ENCODE measurements around the gene ZNF219. TPM values are rescaled to one million over a fixed set of nuclear protein-coding genes. Genes with fewer than 3 reads are reported as not detected.

Gene ZNF219
- total and polyA plus RNA-seq, 2 of the 13 experiments (the other 11 are each of a cell fraction or from before 2014, with no cell fraction given) = 34.5 to 36.6 TPM

GRCh38 chr14:21104448-21105060, 6.1 kb upstream of the ZNF219 start (continued):
- TF ChIP-seq ZNF710 (CRISPR knock-in tag; IDR thresholded peaks at IDR 0.05; ENCODE audit: borderline replicate concordance) (no peak; the same call in 1 of the 2 replicates), FOXC1 (CRISPR knock-in tag; IDR thresholded peaks at IDR 0.05; ENCODE audit: borderline replicate concordance) (no peak; the same call in 1 of the 2 replicates), ETV5 (CRISPR knock-in tag; IDR thresholded peaks at IDR 0.05; ENCODE audit: borderline replicate concordance) (no peak), ZNF234 (CRISPR knock-in tag; conservative IDR thresholded peaks at IDR 0.05) (peak; percentile 30; the same call in 1 of the 2 replicates), GMEB2 (CRISPR knock-in tag; IDR thresholded peaks at IDR 0.05; ENCODE audit: low read depth) (no peak; the same call in 1 of the 2 replicates), STAT5B (CRISPR knock-in tag; IDR thresholded peaks at IDR 0.05) (no peak), ATRX (CRISPR knock-in tag; IDR thresholded peaks at IDR 0.05; ENCODE audit: borderline replicate concordance) (no peak), WIZ (CRISPR knock-in tag; IDR thresholded peaks at IDR 0.05) (no peak; the same call in 1 of the 2 replicates), NFRKB (IDR thresholded peaks at IDR 0.05) (no peak), ZBTB1 (CRISPR knock-in tag; IDR thresholded peaks at IDR 0.05; ENCODE audit: borderline replicate concordance) (no peak), ZNF503 (CRISPR knock-in tag; IDR thresholded peaks at IDR 0.05) (no peak), ZNF674 (CRISPR knock-in tag; IDR thresholded peaks at IDR 0.05; ENCODE audit: low read depth) (no peak), ZBTB33 (CRISPR knock-in tag; IDR thresholded peaks at IDR 0.05) (peak; percentile 86), ZNF354B (CRISPR knock-in tag; IDR thresholded peaks at IDR 0.05) (no peak), PHF21A (CRISPR knock-in tag; IDR thresholded peaks at IDR 0.05) (no peak), ZNF569 (CRISPR knock-in tag; IDR thresholded peaks at IDR 0.05; ENCODE audit: borderline replicate concordance) (no peak; the same call in 1 of the 2 replicates), NCOA2 (CRISPR knock-in tag; IDR thresholded peaks at IDR 0.05) (no peak), MIER2 (CRISPR knock-in tag; IDR thresholded peaks at IDR 0.05) (no peak), ATM (IDR thresholded peaks at IDR 0.05; ENCODE audit: borderline replicate concordance) (no peak), ZNF281 (CRISPR knock-in tag; IDR thresholded peaks at IDR 0.05; ENCODE audit: borderline replicate concordance) (no peak), POLR2A (IDR thresholded peaks at IDR 0.05; ENCODE audit: insufficient read depth in 1 of 2, low read depth in 2 of 2, low read length in 2 of 2) (no peak)

Measured in HepG2 (cell line).